ENCODE measurements around the gene RPL41.
A peak's percentile ranks its signal among the peaks of the same experiment; 100 is the strongest.

RPL41 gene

GRCh38 chr12:56119361-56119796, 2.9 kb downstream of the RPL41 start (continued):
- TF ChIP-seq ZNF624 (tag by site-specific recombination; IDR thresholded peaks at IDR 0.05) (no peak), ZNF510 (tag by site-specific recombination; IDR thresholded peaks at IDR 0.05; ENCODE audit: insufficient replicate concordance) (no peak), ZXDB (tag by site-specific recombination; IDR thresholded peaks at IDR 0.05) (peak; percentile 72), SP3 (tag by site-specific recombination; IDR thresholded peaks at IDR 0.05) (no peak; the same call in 1 of the 2 replicates), WT1 (tag by site-specific recombination; IDR thresholded peaks at IDR 0.05) (peak; percentile 47; the same call in 1 of the 2 replicates), ZNF132 (tag by site-specific recombination; IDR thresholded peaks at IDR 0.05; ENCODE audit: borderline replicate concordance) (no peak), ZNF2 (tag by site-specific recombination; IDR thresholded peaks at IDR 0.05) (peak; percentile 46; the same call in 1 of the 2 replicates), CTCF (tag by site-specific recombination; IDR thresholded peaks at IDR 0.05) (peak; percentile 91), KLF10 (tag by site-specific recombination; IDR thresholded peaks at IDR 0.05) (0 out of 2 replicates have a peak, but pooled peaks have one; percentile 13), ZBTB6 (tag by site-specific recombination; IDR thresholded peaks at IDR 0.05) (0 out of 2 replicates have a peak, but pooled peaks have one; percentile 16), ZNF660 (tag by site-specific recombination; IDR thresholded peaks at IDR 0.05) (peak; percentile 36; the same call in 1 of the 2 replicates), ZNF335 (tag by site-specific recombination; conservative IDR thresholded peaks at IDR 0.05) (0 out of 2 replicates have a peak, but pooled peaks have one; percentile 19), OSR2 (tag by site-specific recombination; IDR thresholded peaks at IDR 0.05) (no peak), PATZ1 (tag by site-specific recombination; IDR thresholded peaks at IDR 0.05) (peak; percentile 91), IKZF3 (tag by site-specific recombination; IDR thresholded peaks at IDR 0.05) (peak; percentile 95), ZNF398 (tag by site-specific recombination; IDR thresholded peaks at IDR 0.05) (peak; percentile 19; the same call in 1 of the 2 replicates), ZNF175 (tag by site-specific recombination; IDR thresholded peaks at IDR 0.05) (no peak), ZNF626 (tag by site-specific recombination; IDR thresholded peaks at IDR 0.05) (no peak), PRDM10 (tag by site-specific recombination; IDR thresholded peaks at IDR 0.05) (peak; percentile 86), INSM2 (tag by site-specific recombination; IDR thresholded peaks at IDR 0.05) (peak; percentile 22; the same call in 1 of the 2 replicates), BCL11B (tag by site-specific recombination; IDR thresholded peaks at IDR 0.05; ENCODE audit: low read depth) (peak; percentile 89), ZNF629 (tag by site-specific recombination; IDR thresholded peaks at IDR 0.05) (peak; percentile 18; the same call in 1 of the 2 replicates), ZNF639 (tag by site-specific recombination; IDR thresholded peaks at IDR 0.05) (0 out of 2 replicates have a peak, but pooled peaks have one; percentile 46), ZNF311 (tag by site-specific recombination; IDR thresholded peaks at IDR 0.05; ENCODE audit: borderline replicate concordance) (no peak)

All from HEK293 (cell line).